ENCODE data around the gene IKZF2. TPM values are rescaled to one million over a fixed set of nuclear protein-coding genes. Genes with fewer than 3 reads are reported as not detected.

The IKZF2 gene
- total and polyA plus RNA-seq, 11 donors, result 0.84 to 8.0 (median 5.9) TPM

DNA sequence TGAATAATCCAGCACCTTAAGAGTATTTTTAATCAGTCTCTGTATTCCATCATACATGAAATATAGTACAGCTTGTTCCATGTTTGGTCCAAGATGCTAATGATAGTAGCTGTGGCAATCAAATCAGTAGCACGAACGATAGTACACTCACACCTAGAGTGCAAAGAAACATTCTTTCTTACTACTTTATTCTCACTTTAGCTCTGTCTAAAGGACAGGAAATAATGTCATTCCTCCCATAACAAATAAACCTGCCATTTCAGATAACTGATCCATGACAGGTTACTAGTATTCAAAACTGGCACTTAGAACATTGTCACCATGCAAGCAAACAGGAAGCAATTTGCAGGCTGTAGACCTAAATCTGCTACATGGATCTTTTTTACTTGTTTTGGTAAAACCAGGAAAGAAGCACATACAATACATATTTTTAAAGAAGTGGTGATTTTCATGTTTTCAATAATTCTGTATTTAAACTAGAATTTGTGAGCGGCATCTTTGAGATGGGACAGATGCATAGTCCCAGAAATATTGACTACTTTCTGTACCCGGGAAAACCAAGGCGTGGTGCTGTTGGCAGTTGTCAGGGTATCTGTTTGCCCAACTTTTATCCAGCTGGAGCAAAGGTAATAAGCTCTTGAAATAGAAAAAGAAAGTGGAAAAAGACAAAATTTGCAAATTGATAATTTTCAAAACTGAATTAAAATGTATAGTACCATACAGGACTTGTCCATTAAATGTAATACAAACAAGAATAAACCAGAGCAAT lies 49.5 kb downstream of the IKZF2 start:
- intact Hi-C loops (cut with DNase I), result loop anchor here in 1 of 10 donors (5.0 kb wide), 1 partner anchor 50 kb away; the partner anchor contains the start of gene IKZF2
- no peaks in the 10 kb centered on the region for H3K36me3 ChIP-seq
- 65 to 68% (median 66%) methylated on average over 5 of the region's 5 CpGs for WGBS, 4 donors
- TF ChIP-seq, protein P1, sequence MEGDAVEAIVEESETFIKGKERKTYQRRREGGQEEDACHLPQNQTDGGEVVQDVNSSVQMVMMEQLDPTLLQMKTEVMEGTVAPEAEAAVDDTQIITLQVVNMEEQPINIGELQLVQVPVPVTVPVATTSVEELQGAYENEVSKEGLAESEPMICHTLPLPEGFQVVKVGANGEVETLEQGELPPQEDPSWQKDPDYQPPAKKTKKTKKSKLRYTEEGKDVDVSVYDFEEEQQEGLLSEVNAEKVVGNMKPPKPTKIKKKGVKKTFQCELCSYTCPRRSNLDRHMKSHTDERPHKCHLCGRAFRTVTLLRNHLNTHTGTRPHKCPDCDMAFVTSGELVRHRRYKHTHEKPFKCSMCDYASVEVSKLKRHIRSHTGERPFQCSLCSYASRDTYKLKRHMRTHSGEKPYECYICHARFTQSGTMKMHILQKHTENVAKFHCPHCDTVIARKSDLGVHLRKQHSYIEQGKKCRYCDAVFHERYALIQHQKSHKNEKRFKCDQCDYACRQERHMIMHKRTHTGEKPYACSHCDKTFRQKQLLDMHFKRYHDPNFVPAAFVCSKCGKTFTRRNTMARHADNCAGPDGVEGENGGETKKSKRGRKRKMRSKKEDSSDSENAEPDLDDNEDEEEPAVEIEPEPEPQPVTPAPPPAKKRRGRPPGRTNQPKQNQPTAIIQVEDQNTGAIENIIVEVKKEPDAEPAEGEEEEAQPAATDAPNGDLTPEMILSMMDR (IDR thresholded peaks at IDR 0.05), result no peak
- TF ChIP-seq POLR2A (IDR thresholded peaks at IDR 0.05), result no peak
- no peak overlapping the region for H3K4me3 ChIP-seq
- H3K27me3 ChIP-seq, result no peaks in the 10 kb centered on the region
- ATAC-seq, result no peak
- H3K9me3 ChIP-seq, result no peaks in the 10 kb centered on the region
- DNase-seq, result no peak
- H3K4me1 ChIP-seq, result peaks cover 0 to 30% (median 6%) of the 10 kb centered on the region in 12 donors
- H3K27ac ChIP-seq, result peak overlapping the region in 1 of 12 donors; percentile 9

DNA sequence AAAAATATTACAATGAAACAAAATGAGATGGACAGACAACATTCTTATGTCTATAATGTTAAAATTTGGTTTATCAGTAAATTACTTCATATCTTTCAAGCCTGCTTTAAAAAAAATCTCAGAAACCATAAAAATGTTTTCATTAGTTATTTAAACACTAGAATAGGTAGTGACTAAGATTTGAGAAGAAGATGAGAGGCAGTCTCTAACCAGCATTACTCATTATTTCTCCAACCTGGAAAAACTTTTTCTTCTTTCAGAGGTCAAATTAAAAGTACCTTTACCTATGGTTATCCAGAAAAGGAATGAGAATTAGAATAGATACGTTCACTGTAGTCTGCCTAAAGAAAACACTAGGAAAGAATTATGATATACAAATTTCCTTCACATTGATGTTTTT lies 50.3 kb downstream of the IKZF2 start:
- Histone ChIP-seq H3K9me3 (no peaks in the 10 kb centered on the region), H3K36me3 (no peaks in the 10 kb centered on the region), H3K27ac (no peak overlapping the region), H3K4me3 (no peak overlapping the region), H3K4me1 (peaks cover 0 to 30% (median 6%) of the 10 kb centered on the region in 12 donors), H3K27me3 (no peaks in the 10 kb centered on the region)
- DNase-seq (no peak), ATAC-seq (no peak)
- intact Hi-C loops (cut with DNase I), result loop anchor here in 1 of 10 donors (5.0 kb wide), 1 partner anchor 51 kb away; the partner anchor contains the start of gene IKZF2
- TF ChIP-seq, protein P1 (IDR thresholded peaks at IDR 0.05), result no peak
- TF ChIP-seq POLR2A (IDR thresholded peaks at IDR 0.05), result no peak
- 67 to 86% (median 78%) methylated on average over 1 of the region's 1 CpG for WGBS, 4 donors

- DNase-seq, result peak in 4 of 5 donors; percentile 33 to 58 (median 56)
- intact Hi-C loops (cut with DNase I), result no loop called here
- Histone ChIP-seq H3K9me3 (no peaks in the 10 kb centered on the region), H3K27me3 (no peaks in the 10 kb centered on the region), H3K36me3 (no peaks in the 10 kb centered on the region), H3K4me3 (no peak overlapping the region), H3K27ac (peak overlapping the region in 9 of 12 donors; percentile 1 to 47 (median 40)), H3K4me1 (peaks cover 0 to 18% (median 0%) of the 10 kb centered on the region in 12 donors)
- WGBS, 4 donors, result 38 to 55% (median 43%) methylated on average over 4 of the region's 4 CpGs
- peak; percentile 78 to 93 (median 90) for ATAC-seq
- TF ChIP-seq, protein P1 (IDR thresholded peaks at IDR 0.05), result no peak
- TF ChIP-seq POLR2A (IDR thresholded peaks at IDR 0.05), result no peak
Measured at GRCh38 chr2:213098612-213099011, 52.8 kb downstream of the IKZF2 start.

GRCh38 chr2:213091765-213092164 lies 59.6 kb downstream of the IKZF2 start:
- TF ChIP-seq, protein P1 (IDR thresholded peaks at IDR 0.05), result no peak
- no peak for TF ChIP-seq POLR2A (IDR thresholded peaks at IDR 0.05)
- no peaks in the 10 kb centered on the region for H3K27me3 ChIP-seq
- no peaks in the 10 kb centered on the region for H3K36me3 ChIP-seq
- ATAC-seq, result no peak
- no peak for DNase-seq
- intact Hi-C loops (cut with DNase I), result no loop called here
- WGBS, 4 donors, result 86 to 95% (median 93%) methylated on average over 3 of the region's 3 CpGs
- H3K9me3 ChIP-seq, result no peaks in the 10 kb centered on the region
- no peak overlapping the region for H3K4me3 ChIP-seq
- H3K27ac ChIP-seq, result no peak overlapping the region
- H3K4me1 ChIP-seq, result peaks cover 0 to 6% (median 0%) of the 10 kb centered on the region in 12 donors

Data from heart left ventricle (tissue), 16 donors.